GM20431 (cell line): Measurements from ENCODE around the gene ARHGAP24.
"Not testable (repeated sequence)": the region's sequence is repeated elsewhere in the genome, so short reads cannot be mapped to it uniquely, and the experiment has no call there.

ENCODE experiments used
- in situ Hi-C: fragments of 300-500 bp; cut with MseI, MboI; formaldehyde crosslinking; loops from one replicate; pipeline ENCODE4 v1.15.0; 2020; ENCODE audit warnings: low sequenced_read_pairs; ENCODE audit not compliant: unreplicated experiment

The ARHGAP24 gene

GRCh38 chr4:85867271-85867670 lies 392.3 kb downstream of the ARHGAP24 start:
- in situ Hi-C loops: no loop called here

GRCh38 chr4:85869181-85869580 lies 394.2 kb downstream of the ARHGAP24 start:
- in situ Hi-C loops: no loop called here

GRCh38 chr4:85870298-85871083 lies 395.5 kb downstream of the ARHGAP24 start:
- in situ Hi-C loops: no loop called here

- in situ Hi-C loops: no loop called here
Measured at GRCh38 chr4:85873566-85873965, 398.6 kb downstream of the ARHGAP24 start.

GRCh38 chr4:85879518-85879917 lies 404.6 kb downstream of the ARHGAP24 start:
- in situ Hi-C loops: no loop called here

GRCh38 chr4:85883180-85883579 lies 408.2 kb downstream of the ARHGAP24 start:
- in situ Hi-C loops: no loop called here

GRCh38 chr4:85884251-85884650 lies 409.3 kb downstream of the ARHGAP24 start:
- in situ Hi-C loops: no loop called here

- in situ Hi-C loops: no loop called here
Measured at GRCh38 chr4:85886665-85887064, 411.7 kb downstream of the ARHGAP24 start.

GRCh38 chr4:85889314-85889713 lies 414.4 kb downstream of the ARHGAP24 start:
- in situ Hi-C loops: no loop called here

GRCh38 chr4:85895755-85896154 lies 420.8 kb downstream of the ARHGAP24 start:
- in situ Hi-C loops: no loop called here

- in situ Hi-C loops: no loop called here
Measured at GRCh38 chr4:85898231-85898630, 423.3 kb downstream of the ARHGAP24 start.

- in situ Hi-C loops: no loop called here
Measured at GRCh38 chr4:85901500-85901899, 426.6 kb downstream of the ARHGAP24 start.

- in situ Hi-C loops: not testable (repeated sequence)
Measured at GRCh38 chr4:85902647-85903046, 427.7 kb downstream of the ARHGAP24 start.

GRCh38 chr4:85905761-85906160 lies 430.8 kb downstream of the ARHGAP24 start:
- in situ Hi-C loops: no loop called here

GRCh38 chr4:85907001-85907400 lies 432.1 kb downstream of the ARHGAP24 start:
- in situ Hi-C loops: no loop called here

- in situ Hi-C loops: no loop called here
Measured at GRCh38 chr4:85909851-85910250, 434.9 kb downstream of the ARHGAP24 start.

GRCh38 chr4:85910985-85911384 lies 436.0 kb downstream of the ARHGAP24 start:
- in situ Hi-C loops: no loop called here

- in situ Hi-C loops: no loop called here
Measured at GRCh38 chr4:85913931-85914694, 439.2 kb downstream of the ARHGAP24 start.

- in situ Hi-C loops: not testable (repeated sequence)
Measured at GRCh38 chr4:85915570-85915969, 440.6 kb downstream of the ARHGAP24 start.

- in situ Hi-C loops: no loop called here
Measured at GRCh38 chr4:85919200-85919887, 444.4 kb downstream of the ARHGAP24 start.

- in situ Hi-C loops: no loop called here
Measured at GRCh38 chr4:85925071-85925470, 450.1 kb downstream of the ARHGAP24 start.
